Fibroblast of skin of right biceps (primary cell): ENCODE measurements around the gene DOK7.

ENCODE experiments used
- DNase-seq: peaks from one replicate; pipeline ENCODE4 v3.0.0-alpha.2; 2013

The DOK7 gene

DNA sequence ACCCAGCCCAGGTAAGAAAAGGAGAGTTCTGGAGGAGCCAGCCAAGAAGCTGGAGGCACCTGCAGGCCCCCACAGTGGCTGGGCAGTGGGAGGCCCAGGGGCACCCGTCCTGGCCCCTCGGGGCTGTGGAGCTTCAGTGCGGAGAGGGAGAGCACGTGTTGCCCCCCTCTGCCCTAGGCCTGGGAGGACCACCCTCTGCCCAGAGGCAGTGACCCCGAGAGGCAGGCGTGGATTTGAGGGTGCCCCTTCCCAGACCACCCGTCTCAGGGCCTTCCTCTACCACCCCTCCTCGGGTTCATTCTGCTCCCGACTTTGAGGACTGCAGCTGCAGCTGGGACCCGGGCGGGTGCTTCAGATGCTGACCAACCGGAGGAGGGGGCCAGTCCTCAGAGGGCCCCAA lies 33.5 kb upstream of the DOK7 start:
- no peak for DNase-seq

- DNase-seq: no peak
Measured at GRCh38 chr4:3430524-3430923, 32.6 kb upstream of the DOK7 start.

- no peak for DNase-seq
Measured at GRCh38 chr4:3431446-3431993, 31.6 kb upstream of the DOK7 start.

- no peak for DNase-seq
Measured at GRCh38 chr4:3432381-3432790, 30.7 kb upstream of the DOK7 start.

DNA sequence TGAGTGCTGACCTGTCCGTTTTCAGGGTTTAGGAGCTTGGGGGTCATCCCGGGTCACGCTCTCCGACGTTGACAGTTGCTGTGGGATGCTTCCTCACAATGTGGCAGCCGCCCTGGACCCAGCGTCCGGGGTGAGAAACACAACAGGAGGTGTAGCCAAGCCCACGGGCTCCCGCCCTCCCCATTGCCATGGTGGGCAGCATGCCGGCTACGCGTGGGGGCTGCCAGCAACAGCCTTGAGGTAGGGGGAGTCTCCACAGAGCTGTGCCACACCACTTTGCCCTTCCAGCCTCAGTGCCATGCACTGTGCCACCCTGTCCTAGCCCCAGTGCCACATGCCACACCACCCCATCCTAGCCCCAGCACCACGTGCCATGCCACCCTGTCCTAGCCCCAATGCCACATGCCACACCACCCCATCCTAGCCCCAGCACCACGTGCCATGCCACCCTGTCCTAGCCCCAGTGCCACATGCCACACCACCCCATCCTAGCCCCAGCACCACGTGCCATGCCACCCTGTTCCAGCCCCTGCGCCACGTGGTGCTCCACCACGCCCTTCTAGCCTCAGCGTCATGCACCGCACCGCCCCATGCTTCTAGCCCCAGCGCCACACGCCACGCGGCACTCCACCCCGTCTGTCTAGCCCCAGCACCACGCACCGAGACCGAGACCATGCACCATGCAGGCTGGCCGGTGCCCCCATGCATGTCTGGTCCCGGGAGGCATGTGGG lies 29.8 kb upstream of the DOK7 start:
- DNase-seq: no peak

DNA sequence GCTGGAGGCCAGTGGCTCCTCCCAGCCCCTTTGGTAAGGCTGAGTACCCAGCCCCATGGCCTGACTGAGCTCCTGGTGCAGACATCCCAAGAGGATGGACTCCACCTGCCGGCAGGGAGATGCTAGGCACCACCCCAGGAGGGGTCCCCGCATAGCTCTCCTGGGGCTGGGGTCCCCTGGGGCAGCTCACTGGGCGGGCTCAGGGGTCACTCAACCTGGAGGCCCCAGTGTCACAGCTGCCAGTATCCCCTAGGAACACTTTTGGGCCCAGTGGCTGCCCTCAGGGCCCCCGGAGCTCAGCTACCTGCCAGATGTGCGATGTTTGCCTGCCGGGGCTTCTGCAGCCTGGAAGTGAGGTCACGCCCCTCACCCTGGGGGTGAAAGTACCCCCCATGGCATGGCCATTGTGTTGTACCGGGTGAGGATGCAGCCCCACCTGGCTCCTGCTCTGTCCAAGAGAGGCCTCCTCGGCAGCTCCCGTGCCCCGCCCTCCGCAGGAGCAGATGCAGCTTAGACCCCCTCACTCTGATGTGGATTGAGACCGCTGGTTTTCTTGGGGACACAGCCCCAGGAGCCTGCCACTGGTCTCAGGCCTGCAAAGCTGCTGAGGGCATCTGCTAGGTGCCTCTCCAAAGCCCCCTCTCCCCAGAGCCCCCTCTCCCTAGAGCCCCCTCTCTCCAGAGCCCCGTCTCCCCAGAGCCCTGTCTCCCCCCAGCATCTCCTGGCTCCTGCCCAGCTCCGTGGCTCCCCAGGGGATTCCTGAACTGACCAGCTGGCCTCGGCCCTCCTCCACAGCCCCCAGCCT lies 28.0 kb upstream of the DOK7 start:
- no peak for DNase-seq

DNA sequence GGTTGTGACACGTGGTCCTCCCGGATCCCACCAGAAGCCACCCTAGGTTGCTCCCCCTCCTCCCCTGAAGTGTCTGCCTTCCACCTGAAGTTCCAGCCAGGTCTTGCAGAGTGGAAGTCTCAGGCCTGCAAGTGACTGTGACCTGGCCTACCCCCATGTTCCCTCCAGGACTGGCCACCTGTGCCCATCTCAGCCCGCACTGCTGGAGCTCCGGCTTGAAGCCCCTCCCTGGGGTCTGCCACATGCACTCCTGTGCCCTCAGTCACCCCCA lies 27.5 kb upstream of the DOK7 start:
- no peak for DNase-seq

- no peak for DNase-seq
Measured at GRCh38 chr4:3436048-3436797, 26.9 kb upstream of the DOK7 start.

DNA sequence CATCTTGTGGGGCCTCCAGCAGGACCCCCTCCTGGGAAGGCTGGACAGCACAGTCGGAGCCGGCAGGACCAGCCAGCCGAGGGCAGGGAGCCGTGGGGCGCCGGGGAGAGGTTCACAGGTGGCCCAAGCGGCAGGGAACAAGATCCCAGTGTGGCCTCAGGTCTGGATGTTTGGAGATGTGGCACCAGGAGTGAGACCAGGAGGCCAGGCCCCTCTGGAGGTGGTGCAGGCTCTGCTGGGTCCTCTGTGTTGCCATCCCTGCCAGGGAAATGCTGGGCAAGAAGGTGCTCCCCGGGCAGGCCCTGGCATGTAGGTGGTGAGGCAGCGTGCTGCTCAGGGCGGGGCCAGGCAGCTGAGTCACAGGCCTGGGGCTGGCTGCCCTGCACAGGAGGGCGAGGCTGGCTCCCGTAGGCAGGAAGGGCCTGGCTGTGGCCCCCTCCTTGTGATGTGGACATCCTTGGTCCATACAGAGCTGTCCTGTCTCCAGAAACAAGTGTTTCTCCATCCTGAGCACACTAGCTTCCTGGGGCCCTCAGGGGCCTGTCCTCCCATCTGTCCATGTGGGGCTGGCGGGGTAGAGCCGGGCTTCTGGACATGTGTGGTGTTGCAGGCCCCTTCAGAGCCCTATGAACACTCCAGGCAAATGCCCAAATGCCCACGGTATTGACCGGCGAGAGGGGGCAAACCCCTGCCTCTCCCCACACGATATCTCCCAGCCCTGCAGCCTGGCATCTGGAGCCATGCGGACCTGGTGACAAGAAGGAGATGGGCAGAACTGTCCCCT lies 26.1 kb upstream of the DOK7 start:
- DNase-seq: no peak

DNA sequence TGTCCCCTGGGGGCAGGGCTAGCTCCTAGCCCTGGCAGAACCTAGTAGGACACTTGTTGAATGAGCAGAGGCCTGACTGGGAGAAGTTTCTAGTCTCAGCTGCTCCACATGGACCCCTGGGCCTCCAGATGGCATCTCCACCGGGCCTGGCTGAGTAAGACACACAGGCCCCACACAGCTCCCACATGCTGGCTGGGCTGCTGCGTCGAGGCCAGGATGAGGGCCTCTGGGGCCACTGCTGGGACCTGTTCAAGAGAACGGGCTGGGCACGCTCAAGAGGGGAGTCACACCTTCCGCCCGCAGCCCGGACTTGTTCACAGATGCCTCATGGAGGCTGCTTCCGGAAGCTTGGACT lies 25.5 kb upstream of the DOK7 start:
- DNase-seq: no peak

- DNase-seq: no peak
Measured at GRCh38 chr4:3437998-3438846, 24.9 kb upstream of the DOK7 start.

- DNase-seq: no peak
Measured at GRCh38 chr4:3438847-3439180, 24.3 kb upstream of the DOK7 start.

- no peak for DNase-seq
Measured at GRCh38 chr4:3439391-3439790, 23.7 kb upstream of the DOK7 start.

GRCh38 chr4:3440011-3440410 lies 23.1 kb upstream of the DOK7 start:
- DNase-seq: no peak

DNA sequence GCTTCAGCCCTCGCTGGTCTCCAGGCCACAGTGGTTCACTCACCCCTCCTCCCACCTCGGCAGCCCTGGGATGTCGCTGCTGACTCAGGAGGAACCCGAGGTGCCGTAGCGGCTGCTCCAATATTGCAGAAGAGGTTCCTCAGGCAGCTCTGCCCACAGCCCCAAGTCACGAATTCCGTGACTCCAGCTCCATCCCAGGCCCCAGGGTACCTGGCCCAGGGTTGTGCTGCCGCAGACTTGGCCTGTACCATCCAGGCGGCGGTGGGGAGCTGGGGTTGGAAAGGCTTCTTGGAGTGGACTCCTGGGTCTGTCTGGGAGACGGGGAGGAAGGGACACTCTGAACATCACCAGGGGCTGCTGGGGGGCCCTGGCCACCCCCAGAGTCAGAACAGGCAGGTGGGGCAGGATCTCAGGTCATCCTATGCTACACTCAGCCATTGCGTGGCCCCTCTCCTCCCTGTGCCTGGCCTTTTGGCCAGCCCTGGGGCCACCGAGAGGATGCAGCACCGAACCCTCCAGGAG lies 22.1 kb upstream of the DOK7 start:
- peak; percentile 42 for DNase-seq

- no peak for DNase-seq
Measured at GRCh38 chr4:3441501-3442459, 21.3 kb upstream of the DOK7 start, which contains the start of gene HGFAC. Gene HGFAC, plus strand, starts transcription at chr4:3441968. Its CDS starts 34 bp downstream, at chr4:3442002.

- DNase-seq: no peak
Measured at GRCh38 chr4:3442460-3442958, 20.6 kb upstream of the DOK7 start.

GRCh38 chr4:3442959-3443749 lies 20.0 kb upstream of the DOK7 start:
- peak; percentile 21 for DNase-seq

DNA sequence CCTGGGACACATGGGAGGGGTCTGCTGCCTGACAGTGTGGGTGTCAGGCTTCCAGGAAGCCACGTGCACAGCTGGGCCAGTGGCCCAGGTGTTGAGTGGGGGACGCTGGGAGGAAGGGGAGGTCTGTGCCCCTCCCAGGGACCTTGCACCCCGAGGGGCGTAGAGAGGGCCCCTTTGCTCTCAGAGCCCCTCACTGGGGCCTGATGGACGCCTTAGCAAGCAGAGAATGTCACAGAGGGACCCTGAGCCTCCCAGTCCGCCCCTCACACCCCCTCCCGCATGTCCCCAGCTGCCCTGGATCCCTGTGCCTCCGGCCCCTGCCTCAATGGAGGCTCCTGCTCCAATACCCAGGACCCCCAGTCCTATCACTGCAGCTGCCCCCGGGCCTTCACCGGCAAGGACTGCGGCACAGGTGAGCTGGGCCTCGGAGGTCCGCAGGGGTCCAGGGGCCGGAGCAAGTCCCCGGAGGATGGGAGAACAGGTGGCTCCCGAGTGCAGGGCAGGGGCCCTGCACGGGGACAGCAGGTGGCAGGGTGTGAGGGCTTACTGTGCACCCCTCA lies 19.3 kb upstream of the DOK7 start:
- no peak for DNase-seq
